Activated CD8-positive, alpha-beta memory T cell treated with anti-CD3 and anti-CD28 coated beads for 4 hours (primary cell): Measurements from ENCODE around the gene ZNF785.
"Not testable (repeated sequence)": the region's sequence is repeated elsewhere in the genome, so short reads cannot be mapped to it uniquely, and the experiment has no call there.

ENCODE experiments used
- DNase-seq, 2 donors: peaks; one replicate each; pipeline ENCODE4 v3.0.0-alpha.2; 2020; ENCODE audit warnings: low read depth in 2 of 2

Gene ZNF785

DNA sequence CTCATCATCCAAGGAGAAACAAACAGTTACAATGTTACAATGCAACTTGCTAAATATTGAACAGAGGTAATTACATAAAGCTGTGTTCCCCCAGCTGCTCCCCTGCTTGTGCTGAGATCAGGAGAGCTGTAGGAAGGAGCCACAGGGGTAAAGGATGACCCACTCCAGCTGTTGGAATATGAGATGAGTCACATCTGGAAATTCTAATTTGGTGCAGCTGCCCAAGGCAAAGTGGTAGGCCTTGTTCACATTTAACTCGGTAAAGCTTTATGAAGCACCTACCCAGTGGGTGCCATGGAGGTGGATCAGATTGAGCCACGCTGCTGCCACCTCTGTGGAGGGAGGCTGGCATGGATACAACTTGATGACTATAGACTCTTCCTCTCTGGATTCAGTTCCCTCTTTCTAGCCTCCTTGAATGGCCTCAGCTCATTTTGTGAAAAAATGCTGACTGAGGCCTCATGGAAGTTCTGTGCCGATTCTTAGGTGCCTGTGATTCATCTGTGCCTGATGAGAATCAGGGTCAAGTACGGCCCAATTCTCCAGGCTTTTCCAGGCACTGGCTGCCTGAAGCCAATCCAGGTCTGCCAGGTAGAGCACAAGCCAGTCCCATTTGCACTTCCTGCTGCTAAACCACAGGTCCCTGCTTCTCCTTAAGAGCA is 17.2 kb upstream of the ZNF785 start:
- no peak for DNase-seq

DNA sequence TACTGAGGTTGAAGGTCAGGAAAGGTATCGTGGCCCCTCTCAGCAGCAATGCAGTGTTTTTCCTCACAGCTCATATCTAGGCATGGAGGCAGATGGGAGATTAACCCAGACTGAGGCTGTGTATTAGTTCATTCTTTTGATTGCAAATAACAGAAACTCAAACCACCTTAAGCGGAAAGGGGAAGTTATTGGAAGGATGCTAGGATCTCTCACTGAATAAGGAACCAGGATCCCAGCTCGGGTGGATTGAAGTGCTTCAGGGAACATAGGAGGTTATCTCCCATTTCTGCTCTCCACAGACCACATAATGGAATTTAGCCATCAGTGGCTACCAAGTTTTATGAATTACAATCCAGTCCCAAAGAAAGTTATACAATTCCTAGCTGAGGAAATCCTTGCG is 16.5 kb upstream of the ZNF785 start:
- no peak for DNase-seq

DNA sequence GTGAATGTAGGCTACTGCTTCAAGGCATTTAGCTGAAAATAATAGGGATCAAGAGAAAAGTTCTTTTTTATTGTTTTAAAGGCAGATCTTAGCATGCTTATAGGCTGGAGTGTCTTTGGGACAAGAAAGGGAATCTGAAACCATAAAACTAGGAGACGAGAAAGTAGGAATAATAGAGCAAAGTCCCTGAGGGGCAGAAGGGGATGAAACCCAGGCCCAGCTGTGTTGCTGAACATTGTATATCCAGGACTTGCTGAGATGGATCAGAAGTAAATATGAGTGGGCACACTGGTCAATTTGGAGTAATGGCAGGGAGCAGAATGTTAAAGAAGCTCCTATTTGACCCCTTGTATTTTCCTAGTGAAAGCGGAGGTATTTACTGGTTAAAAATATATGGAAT is 15.4 kb upstream of the ZNF785 start:
- no peak for DNase-seq

DNA sequence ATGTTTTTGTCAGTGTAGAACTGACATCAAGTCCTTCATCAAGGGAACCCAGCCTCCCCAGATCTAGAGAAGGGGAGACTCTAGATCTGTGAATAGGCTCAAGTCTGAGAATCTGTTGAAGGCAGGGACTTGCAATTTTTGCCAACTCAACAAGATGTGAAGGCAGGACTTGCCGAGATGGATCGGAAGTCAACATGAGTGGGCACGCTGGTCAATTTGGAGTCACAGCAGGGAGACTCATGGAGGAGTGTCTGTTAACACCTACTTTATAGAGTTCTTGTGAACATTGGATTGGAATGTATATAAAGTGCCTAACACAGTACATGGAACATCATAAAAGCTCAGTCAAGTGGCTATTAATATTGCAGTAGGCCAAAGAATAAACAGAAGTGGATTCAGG is 14.7 kb upstream of the ZNF785 start:
- no peak for DNase-seq

DNA sequence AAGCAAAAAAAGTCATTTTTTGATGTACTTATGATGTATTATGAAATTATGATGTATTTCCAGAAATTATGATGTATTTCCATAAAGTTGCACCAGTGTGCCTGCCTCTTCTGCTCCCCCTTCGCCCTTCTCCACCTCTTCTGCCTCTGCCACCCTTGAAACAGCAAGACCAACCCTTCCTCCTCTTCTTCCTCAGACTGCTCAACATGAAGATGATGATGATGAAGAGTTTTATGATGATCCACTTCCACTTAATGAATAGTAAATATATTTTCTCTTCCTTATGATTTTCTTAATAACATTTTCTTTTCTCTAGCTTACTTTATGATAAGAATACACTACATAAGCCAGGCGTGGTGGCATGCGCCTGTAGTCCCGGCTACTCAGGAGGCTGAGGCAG is 7.4 kb upstream of the ZNF785 start:
- DNase-seq: no peak

DNA sequence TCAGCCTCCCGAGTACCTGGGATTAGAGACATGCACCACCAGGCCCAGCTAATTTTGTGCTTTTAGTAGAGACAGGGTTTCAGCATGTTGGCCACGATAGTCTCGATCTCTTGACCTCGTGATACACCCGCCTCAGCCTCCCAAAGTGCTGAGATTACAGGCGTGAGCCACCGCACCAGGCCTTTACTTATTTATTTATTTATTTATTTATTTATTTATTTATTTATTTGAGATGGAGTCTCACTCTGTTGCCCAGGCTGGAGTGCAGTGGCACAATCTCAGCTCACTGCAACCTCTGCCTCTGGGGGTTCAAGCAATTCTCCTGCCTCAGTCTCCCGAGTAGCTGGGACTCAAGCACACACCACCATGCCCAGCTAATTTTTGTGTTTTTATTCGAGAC is 5.4 kb upstream of the ZNF785 start:
- not testable (repeated sequence) for DNase-seq

DNA sequence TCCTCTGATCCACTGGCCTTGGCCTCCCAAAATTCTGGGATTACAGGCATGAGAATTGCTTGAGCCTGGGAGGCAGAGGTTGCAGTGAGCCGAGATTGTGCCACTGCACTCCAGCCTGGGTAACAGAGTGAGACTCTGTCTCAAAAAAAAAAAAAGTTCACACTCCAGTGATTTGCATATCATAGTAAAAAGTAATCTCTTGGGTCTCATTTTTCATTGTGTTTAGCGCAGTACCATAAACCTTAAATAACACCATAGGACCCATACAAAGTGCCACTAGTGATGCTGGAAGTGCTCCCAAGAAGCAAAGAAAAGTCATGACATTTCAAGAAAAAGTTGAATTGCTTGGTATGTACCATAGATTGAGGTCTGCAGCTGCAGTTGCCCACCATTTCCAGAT is 4.1 kb upstream of the ZNF785 start:
- DNase-seq: not testable (repeated sequence)

DNA sequence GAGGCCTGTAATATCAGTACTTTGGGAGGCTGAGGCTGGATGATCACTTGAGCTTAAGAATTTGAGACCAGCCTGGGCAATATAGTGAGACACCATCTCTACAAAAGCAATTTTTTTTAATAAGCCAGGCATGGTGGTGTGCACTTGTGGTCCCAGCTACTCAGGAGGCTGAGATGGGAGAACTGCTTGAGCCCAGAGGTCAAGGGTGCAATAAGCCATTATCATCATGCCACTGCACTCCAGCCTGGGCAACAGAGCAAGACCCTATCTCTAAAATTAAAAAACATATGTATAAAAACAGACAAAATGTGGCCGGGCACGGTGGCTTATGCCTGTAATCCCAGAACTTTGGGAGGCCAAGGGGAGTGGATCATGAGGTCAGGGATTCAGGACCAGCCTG is 3.2 kb upstream of the ZNF785 start:
- no peak for DNase-seq

DNA sequence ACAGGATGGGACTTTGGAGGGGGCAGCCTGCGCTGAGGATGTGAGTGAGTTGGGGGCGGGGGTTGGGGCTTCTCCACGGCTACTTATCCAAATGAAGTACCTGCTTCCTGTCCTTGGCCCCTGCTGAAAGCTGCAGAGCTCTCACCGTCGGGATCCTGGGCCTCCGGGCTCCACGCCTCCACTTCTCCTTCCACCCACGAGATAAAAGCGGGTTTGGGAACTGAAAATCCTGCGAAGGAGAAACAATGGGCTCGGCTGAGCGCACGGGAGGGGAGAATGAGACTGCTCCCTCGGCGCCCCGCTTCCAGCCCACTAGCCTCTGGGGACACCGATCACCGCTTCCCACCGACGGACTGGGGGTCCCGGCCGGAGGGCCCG is 486 bp downstream of the ZNF785 start:
- DNase-seq: no peak

DNA sequence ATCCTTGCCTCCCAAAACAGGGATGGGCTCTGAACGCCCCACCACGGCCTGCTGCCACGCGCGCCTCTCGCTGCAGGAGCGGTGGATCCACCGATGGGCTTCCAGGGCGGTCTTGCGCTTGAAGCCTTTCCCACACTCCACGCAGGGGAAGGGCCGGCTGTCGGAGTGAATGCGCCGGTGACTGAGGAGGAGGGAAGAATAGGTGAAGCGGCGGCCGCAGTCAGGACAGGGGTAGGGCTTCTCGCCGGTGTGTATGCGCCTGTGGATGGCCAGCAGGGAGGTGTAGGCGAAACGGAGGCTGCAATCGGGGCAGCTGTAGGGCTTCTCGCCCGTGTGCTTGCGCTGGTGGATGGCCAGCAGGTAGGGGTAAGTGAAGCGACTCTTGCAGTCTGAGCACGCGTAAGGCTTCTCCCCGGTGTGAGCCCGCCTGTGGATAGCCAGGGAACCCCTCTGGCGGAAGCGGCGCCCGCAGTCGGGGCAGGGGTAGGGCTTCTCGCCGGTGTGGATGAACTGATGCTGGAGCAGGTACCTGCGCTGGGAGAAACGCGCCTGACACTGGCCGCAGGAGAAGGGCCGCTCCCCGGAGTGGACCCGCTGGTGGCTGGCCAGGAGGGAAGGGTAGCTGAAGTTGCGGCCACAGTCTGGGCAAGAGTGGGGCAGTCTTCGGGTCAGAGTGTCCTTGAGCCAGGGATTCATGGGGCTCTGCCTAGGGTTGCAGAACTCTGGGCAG is 2.7 kb downstream of the ZNF785 start:
- DNase-seq: no peak

DNA sequence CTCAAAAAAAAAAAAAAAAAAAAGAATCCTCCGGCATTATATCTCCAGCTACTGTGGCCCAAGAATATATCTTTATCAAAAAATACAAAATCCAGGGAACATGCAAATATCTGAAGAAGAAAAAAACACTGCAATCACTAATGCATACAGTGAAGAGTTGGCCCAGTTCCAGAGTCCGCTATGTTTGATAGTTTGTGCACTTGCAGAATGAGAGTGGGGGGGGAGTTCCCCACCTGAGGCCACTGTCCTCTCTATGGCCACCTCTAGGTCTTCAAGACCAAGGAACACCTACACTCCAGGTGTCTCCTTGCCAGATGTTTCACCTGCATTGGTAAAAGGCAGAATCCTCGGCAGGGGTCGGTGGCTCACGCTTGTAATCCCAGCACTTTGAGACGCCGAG is 4.0 kb downstream of the ZNF785 start:
- no peak for DNase-seq

DNA sequence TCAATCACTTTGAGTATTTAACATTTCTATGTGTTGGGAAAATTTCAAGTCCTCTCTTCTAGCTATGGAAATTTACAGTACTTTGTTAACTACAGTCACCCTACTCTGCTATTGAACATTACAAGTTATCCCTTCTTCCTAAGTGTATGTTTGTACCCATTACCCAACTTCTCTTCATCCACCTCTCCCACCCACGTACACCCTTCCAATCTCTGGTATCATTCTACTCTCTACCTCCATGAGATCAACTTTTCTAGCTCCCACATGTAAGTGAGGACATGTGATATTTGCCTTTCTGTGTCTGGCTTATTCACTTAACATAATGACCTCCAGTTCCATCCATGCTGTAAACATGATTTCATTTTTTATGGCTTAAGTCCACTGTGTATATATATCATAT is 10.8 kb downstream of the ZNF785 start:
- no peak for DNase-seq

DNA sequence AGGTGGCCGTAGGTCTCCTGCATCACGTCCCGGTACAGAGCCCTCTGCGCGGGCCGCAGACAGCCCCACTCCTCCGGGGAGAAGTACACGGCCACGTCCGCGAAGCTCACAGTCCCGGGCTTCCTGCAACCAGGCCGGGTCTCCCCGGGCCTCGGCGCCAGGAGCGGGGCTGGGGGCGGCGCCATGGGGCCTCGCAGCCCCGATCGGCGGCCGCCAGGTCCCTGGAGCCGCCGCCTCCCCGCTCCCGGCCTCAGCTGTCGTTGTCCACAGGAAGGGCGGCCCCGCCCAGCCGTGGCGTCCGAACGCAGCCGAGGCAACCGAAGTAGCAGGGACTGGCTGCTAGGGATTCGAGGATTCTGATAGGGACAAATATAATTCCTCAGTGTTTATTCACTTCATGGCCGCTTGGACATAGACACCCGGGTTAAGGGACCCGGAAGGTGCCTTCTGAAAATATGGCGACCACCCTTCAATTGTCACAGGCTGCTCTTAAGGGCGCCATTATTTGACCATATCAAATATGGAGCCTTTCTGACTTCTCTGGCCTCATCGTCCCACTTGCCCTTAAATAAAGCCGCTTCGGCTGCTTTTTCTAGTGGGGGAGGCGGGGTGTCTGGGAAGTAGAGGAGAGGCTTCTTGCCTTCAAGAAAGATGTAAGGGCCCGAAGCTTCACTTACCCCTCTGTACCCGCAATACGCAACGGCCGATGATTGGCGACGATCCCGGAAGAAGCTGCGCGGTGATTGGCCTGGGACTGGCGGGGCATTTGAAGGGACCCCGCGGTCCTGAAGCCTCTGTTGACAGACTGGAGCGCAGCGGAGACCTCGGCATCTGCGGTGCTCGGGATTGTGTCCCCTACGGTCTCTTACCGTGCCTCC is 13.8 kb downstream of the ZNF785 start, which contains the start of gene ZNF688:
Gene ZNF688 (minus strand): TSS at position 270 of the 878 bp plus-strand sequence. CDS start 85 bp downstream, at position 185.
- DNase-seq: peak; percentile 83 to 94

DNA sequence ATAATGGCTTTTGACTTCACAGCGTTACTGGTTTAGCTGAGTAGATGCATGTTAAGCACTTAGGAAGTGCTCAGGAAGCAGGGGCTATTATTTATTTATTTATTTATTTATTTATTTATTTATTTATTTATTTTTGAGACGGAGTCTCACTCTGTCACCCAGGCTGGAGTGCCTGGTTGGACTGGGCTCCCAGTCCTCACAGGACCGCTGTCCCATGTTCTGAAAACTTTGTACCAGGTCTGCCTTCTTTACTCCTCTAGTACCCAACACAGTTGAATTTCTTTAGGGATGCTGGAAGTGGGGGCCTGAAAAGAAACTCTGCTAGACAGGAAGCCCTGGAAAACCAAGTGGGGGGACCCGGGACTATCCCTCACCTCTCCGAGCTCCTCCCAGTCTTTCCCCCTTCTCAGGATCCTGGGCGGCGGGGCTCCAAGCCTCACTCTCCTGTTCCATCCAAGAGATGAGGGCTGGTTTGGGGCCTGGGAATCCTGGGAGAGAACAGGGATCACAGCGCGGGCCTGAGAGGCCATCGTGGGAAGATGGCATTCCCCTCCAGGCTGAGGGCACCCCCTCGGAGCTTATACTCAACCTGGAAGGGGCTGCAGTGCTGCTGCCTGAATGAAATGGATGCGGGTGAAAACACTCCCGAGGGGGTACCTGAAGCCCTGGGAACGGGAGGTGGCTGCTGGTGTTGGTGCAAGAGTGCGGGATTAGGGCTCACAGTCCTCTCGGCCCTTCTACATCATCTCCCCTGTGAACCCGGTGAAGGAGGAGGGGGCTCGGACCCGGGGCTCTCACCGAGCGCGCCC is 14.7 kb downstream of the ZNF785 start:
- DNase-seq: no peak

DNA sequence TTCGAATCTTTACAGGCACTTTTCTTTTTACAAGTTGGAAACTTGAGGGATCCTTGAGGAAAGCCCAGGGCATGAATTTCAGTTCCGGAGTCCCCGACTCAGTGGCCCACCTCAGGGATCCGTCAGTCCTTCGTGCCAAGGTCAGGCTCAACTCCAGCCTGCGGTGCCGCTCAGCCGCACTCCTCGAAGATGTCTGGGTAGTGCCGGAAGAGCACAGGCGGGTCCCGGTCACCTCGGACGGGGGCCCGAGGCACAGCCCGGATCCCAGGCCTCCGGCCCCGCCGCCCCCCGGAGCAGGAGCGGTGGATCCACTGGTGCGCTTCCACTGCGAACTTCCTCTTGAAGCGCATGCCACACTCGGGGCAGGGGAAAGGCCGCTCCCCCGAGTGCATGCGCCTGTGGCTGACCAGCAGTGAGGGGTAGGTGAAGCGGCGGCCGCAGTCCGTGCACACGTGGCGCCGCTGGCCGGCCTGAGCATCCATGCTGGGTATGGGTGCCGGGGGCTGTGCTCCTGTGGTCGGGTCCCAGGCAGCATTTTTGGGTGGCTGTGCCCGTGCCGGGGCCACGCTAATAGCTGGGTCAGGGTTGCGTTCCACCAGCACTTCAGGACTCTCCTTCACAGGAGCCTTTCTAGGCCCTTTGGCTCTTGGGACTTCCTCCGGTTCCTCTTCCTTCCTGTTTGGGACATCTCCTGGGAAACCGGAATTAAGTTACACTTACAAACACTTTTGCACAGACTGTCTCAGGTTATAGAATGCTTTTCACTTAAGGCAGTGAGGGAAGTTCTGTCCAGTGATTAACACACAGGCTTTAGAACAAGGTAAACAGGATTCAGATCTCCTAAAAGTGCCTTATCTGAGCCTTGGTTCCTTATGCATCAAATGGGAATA is 15.5 kb downstream of the ZNF785 start:
- no peak for DNase-seq

DNA sequence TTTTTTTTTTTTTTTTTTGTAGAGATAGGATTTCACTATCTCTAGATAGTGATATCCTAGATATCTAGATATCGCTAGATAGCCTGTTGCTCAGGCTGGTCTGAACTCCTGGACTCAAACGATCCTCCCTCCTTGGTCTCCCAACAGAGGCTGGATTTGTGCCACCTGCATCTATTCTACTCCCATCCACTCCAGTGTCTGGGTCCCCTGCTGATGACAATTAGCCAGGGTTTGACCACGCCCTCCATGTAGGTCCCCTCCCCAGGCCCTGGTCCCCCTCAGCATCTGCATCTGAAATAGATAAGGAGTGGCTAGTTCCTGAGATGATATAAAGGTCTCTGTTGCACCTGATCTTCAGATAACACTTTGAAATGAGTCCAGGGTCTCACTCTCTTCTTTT is 16.2 kb downstream of the ZNF785 start:
- no peak for DNase-seq

DNA sequence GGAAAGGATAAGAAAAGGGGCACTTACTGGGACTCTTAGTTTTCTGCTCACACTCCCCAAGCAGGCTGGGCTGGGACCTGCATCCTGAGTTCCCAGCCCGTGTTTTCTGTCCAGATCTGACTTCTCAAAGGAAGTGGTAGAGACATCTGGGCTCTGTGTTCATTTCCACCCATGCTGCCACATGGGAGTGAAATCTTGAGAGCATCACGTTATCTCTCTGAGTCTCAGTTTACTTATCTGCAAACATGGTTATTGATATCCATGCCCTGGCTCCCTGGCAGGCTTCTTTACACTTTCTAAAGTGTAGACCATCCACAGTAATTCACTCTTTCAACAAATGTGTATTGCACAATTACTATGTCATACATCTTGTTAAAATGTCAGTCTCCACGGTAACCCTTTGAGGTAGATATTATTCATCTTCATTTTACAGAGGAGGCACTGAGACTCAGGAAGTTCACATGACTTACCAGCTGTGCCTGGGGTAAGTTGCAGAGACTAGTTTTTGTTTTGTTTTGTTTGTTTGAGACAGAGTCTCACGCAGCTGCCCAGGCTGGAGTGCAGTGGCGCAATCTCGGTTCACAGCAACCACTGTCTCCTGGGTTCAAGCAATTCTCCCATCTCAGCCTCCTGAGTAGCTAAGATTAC is 17.4 kb downstream of the ZNF785 start:
- peak in 1 of 2 donors; percentile 22 for DNase-seq

DNA sequence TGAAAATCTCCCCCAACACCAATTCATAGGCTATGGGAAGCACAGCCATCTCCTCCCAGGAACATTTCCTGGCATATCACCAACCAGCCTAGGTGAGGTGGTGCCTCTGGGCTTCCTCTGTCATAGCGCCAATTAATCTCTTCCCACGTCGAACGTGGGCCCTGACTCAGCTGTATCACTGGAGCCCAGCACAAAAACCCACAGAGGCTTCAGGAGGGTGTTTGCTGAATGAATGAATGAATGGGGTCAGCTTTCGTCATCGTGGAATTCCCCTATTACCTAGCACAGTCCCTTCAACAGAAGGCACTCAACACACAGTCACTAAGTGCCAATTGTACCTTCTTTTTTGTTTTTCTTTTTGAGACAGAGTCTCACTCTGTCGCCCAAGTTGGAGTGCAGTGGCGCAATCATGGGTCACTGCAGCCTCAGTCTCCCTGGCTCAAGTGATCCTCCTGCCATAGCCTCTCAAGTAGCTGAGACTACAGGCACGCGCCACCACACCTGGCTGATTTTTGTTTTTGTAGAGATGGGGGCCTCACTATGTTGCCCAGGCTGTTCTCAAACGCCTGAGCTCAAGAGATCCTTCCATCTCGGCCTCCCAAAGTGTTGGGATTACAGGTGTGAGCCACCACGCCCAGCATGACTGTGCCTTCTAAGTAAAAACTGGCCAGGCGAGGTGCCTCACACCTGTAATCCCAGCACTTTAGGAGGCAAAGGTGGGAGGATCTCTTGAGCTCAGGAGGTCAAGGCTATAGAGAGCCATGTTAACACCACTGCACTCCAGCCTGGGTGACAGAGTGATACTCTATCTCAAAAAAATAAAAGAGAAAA is 18.1 kb downstream of the ZNF785 start:
- DNase-seq: peak in 1 of 2 donors; percentile 52

DNA sequence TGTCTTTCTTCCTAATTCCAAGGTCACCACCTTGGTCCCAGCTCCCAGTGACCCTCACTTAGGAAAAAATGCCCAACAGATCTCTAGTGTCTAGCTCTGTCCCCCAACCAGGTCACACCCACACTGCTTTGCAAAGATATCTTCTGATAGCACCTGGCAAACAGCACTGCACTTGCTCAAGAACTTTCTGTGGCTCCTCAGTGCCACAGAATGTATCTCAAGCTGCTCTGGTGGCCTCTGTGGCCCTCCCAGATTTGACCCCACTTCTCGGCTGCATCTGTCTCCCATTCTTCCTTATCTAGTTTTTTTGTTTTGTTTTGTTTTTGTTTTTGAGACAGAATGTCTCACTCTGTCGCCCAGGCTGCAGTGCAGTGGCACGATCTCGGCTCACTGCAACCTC is 19.0 kb downstream of the ZNF785 start:
- no peak for DNase-seq
